WTC11 (cell line): ENCODE data around the gene DPY19L3.

Experiments used
- CREM ChIP-seq: sonication (generic); formaldehyde crosslinking; IDR thresholded peaks from 2 replicates; pipeline ENCODE4 v1.8.1; 2022; ENCODE audit warnings: mild to moderate bottlenecking, missing genetic modification reagents, moderate library complexity
- ESRRA ChIP-seq: sonication (generic); formaldehyde crosslinking; IDR thresholded peaks from 2 replicates; pipeline ENCODE4 v1.8.1; 2022; ENCODE audit warnings: mild to moderate bottlenecking, missing genetic modification reagents, borderline replicate concordance
- GABPB1 ChIP-seq: sonication (generic); formaldehyde crosslinking; IDR thresholded peaks from 2 replicates; pipeline ENCODE4 v1.8.1; 2023; ENCODE audit warnings: mild to moderate bottlenecking, missing genetic modification reagents
- IRF2 ChIP-seq: sonication (generic); formaldehyde crosslinking; IDR thresholded peaks from 2 replicates; pipeline ENCODE4 v1.8.0; 2022; ENCODE audit warnings: low read depth, missing genetic modification reagents, borderline replicate concordance
- JUN ChIP-seq: sonication (generic); formaldehyde crosslinking; IDR thresholded peaks from 2 replicates; pipeline ENCODE4 v1.8.0; 2023; ENCODE audit warnings: mild to moderate bottlenecking, missing genetic modification reagents
- MAX ChIP-seq: sonication (generic); formaldehyde crosslinking; IDR thresholded peaks from 2 replicates; pipeline ENCODE4 v1.8.0; 2022; ENCODE audit warnings: mild to moderate bottlenecking, missing genetic modification reagents
- RELA ChIP-seq: sonication (generic); formaldehyde crosslinking; IDR thresholded peaks from 2 replicates; pipeline ENCODE4 v1.8.1; 2022; ENCODE audit warnings: missing genetic modification reagents, mild to moderate bottlenecking, borderline replicate concordance
- TF ChIP-seq, protein P1 (sequence below): fragments of 200-600 bp; IDR thresholded peaks from 2 replicates; pipeline ENCODE4 v1.8.0; 2022; ENCODE audit warnings: antibody characterized with exemption

- TF ChIP-seq MAX (no peak), JUN (CRISPR knock-in tag) (no peak), CREM (no peak), IRF2 (CRISPR knock-in tag) (no peak), ESRRA (CRISPR knock-in tag) (no peak), RELA (no peak), GABPB1 (no peak)
- TF ChIP-seq, protein P1, sequence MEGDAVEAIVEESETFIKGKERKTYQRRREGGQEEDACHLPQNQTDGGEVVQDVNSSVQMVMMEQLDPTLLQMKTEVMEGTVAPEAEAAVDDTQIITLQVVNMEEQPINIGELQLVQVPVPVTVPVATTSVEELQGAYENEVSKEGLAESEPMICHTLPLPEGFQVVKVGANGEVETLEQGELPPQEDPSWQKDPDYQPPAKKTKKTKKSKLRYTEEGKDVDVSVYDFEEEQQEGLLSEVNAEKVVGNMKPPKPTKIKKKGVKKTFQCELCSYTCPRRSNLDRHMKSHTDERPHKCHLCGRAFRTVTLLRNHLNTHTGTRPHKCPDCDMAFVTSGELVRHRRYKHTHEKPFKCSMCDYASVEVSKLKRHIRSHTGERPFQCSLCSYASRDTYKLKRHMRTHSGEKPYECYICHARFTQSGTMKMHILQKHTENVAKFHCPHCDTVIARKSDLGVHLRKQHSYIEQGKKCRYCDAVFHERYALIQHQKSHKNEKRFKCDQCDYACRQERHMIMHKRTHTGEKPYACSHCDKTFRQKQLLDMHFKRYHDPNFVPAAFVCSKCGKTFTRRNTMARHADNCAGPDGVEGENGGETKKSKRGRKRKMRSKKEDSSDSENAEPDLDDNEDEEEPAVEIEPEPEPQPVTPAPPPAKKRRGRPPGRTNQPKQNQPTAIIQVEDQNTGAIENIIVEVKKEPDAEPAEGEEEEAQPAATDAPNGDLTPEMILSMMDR: no peak
These were observed 65.5 kb downstream of the DPY19L3 start for GRCh38 chr19:32471095-32471494.
